IMR-90 (cell line): ENCODE measurements around the gene SETD6. TPM values are rescaled to one million over a fixed set of nuclear protein-coding genes. Genes with fewer than 3 reads are reported as not detected.

ENCODE experiments used
- ATAC-seq: fragments of 200-7000 bp; cut with Tn5 transposase; 2 replicates; pipeline ENCODE4 v1.9.1; 2020; ENCODE audit warnings: low read depth, mild to moderate bottlenecking, moderate library complexity
- BruUV-seq: library from RNA; stranded (reverse); fragments of 400-500 nt; replicated peaks from 2 replicates; lab custom pipeline; 2021; lab: Mats Ljungman, UMichigan
- CTCF ChIA-PET: fragments of 300-600 bp; formaldehyde crosslinking; extraction: SDS; loops from one replicate; lab custom pipeline; 2021; ENCODE audit warnings: antibody characterized with exemption; lab: Yijun Ruan, JAX
- POLR2A ChIA-PET: fragments of 300-600 bp; sonication (Branson Sonifier 250); formaldehyde crosslinking; loops from one replicate; lab custom pipeline; 2022; ENCODE audit warnings: antibody characterized with exemption; ENCODE audit not compliant: unreplicated experiment; lab: Charles Lee
- DNase-seq: peaks from one replicate; pipeline ENCODE4 v3.0.0; 2013
- H2AFZ ChIP-seq: replicated peaks from 2 replicates; pipeline ENCODE3; 2013; ENCODE audit warnings: low read length, mild to moderate bottlenecking; ENCODE audit not compliant: poor library complexity
- H2AK5ac ChIP-seq: 2 replicates; pipeline ENCODE4 v1.6.1; 2013; ENCODE audit warnings: low read depth, low read length, inconsistent platforms
- H2AK9ac ChIP-seq: replicated peaks from 2 replicates; pipeline ENCODE3; 2013; ENCODE audit warnings: mild to moderate bottlenecking, low read depth, low read length, moderate library complexity; ENCODE audit not compliant: poor library complexity
- H2BK120ac ChIP-seq: 2 replicates; pipeline ENCODE4 v1.6.1; 2013; ENCODE audit warnings: low read depth, low read length, inconsistent platforms
- H2BK15ac ChIP-seq: 3 replicates; pipeline ENCODE4 v1.6.1; 2013; ENCODE audit warnings: low read depth, low read length, inconsistent platforms
- H2BK20ac ChIP-seq: 2 replicates; pipeline ENCODE4 v1.6.1; 2013; ENCODE audit warnings: low read depth, mild to moderate bottlenecking, inconsistent platforms, low read length, moderate library complexity
- H2BK5ac ChIP-seq: 2 replicates; pipeline ENCODE4 v1.6.1; 2013; ENCODE audit warnings: mild to moderate bottlenecking, low read depth, low read length, inconsistent platforms; ENCODE audit not compliant: poor library complexity, severe bottlenecking
- H3K14ac ChIP-seq: replicated peaks from 2 replicates; pipeline ENCODE4 v1.6.1; 2013; ENCODE audit warnings: low read depth, low read length, inconsistent platforms
- H3K18ac ChIP-seq: 2 replicates; pipeline ENCODE4 v1.6.1; 2013; ENCODE audit warnings: low read depth, low read length, control low read depth
- H3K23ac ChIP-seq: 2 replicates; pipeline ENCODE4 v1.6.1; 2013; ENCODE audit warnings: low read depth, low read length, inconsistent platforms
- H3K27ac ChIP-seq: 2 replicates; pipeline ENCODE4 v1.5.1; 2013; ENCODE audit warnings: mild to moderate bottlenecking, control low read depth, low read length; ENCODE audit not compliant: insufficient read depth
- H3K27me3 ChIP-seq: 2 replicates; pipeline ENCODE4 v1.6.1; 2013; ENCODE audit warnings: low read length; ENCODE audit not compliant: control insufficient read depth, insufficient read depth
- H3K36me3 ChIP-seq: 2 replicates; pipeline ENCODE4 v1.6.1; 2013; ENCODE audit warnings: low read length, mixed read lengths; ENCODE audit not compliant: control insufficient read depth, insufficient read depth
- H3K4ac ChIP-seq: 2 replicates; pipeline ENCODE4 v1.6.1; 2013; ENCODE audit warnings: low read depth, low read length, inconsistent platforms
- H3K4me1 ChIP-seq: 2 replicates; pipeline ENCODE4 v1.6.1; 2013; ENCODE audit warnings: low read length, mixed read lengths; ENCODE audit not compliant: control insufficient read depth, insufficient read depth
- H3K4me2 ChIP-seq: 2 replicates; pipeline ENCODE4 v1.6.1; 2013; ENCODE audit warnings: low read depth, mild to moderate bottlenecking, control low read depth, low read length, moderate library complexity
- H3K4me3 ChIP-seq: 2 replicates; pipeline ENCODE4 v1.5.1; 2013; ENCODE audit warnings: low read depth, mild to moderate bottlenecking, control low read depth, low read length, moderate library complexity; ENCODE audit not compliant: insufficient read depth
- H3K56ac ChIP-seq: 2 replicates; pipeline ENCODE4 v1.6.1; 2013; ENCODE audit warnings: low read length, inconsistent platforms; ENCODE audit not compliant: insufficient read depth; ENCODE audit errors: extremely low read depth
- H3K79me1 ChIP-seq, 2 experiments: 2 replicates each; pipeline ENCODE4 v1.6.1; 2013; ENCODE audit warnings: low read length in 2 of 2, inconsistent platforms in 1 of 2, low read depth in 1 of 2
- H3K9ac ChIP-seq: 2 replicates; pipeline ENCODE4 v1.6.1; 2013; ENCODE audit warnings: low read depth, low read length, control low read depth
- H3K9me1 ChIP-seq: 2 replicates; pipeline ENCODE4 v1.6.1; 2013; ENCODE audit warnings: low read length, inconsistent platforms; ENCODE audit not compliant: insufficient read depth
- H3K9me3 ChIP-seq: 2 replicates; pipeline ENCODE4 v1.6.1; 2013; ENCODE audit warnings: low read length; ENCODE audit not compliant: control insufficient read depth, insufficient read depth
- H4K20me1 ChIP-seq: 2 replicates; pipeline ENCODE4 v1.6.1; 2013; ENCODE audit warnings: low read length, inconsistent platforms; ENCODE audit not compliant: insufficient read depth
- H4K5ac ChIP-seq: 2 replicates; pipeline ENCODE4 v1.6.1; 2013; ENCODE audit warnings: mild to moderate bottlenecking, low read depth, low read length, control low read depth
- H4K8ac ChIP-seq, 2 experiments: 2 replicates each; pipeline ENCODE4 v1.6.1; 2013; ENCODE audit warnings: low read depth in 2 of 2, low read length in 2 of 2, control low read depth in 1 of 2, inconsistent platforms in 1 of 2
- H4K91ac ChIP-seq: 2 replicates; pipeline ENCODE4 v1.6.1; 2013; ENCODE audit warnings: low read depth, low read length, inconsistent platforms; ENCODE audit not compliant: insufficient read depth
- BHLHE40 ChIP-seq: fragments of 150-350 bp; IDR thresholded peaks from 2 replicates; pipeline ENCODE4 v1.6.1; 2016; ENCODE audit warnings: mild to moderate bottlenecking, low read depth, low read length
- CEBPB ChIP-seq: IDR thresholded peaks from 2 replicates; pipeline ENCODE4 v1.6.1; 2012; ENCODE audit warnings: low read depth, low read length, improper control_type of control experiment
- CHD1 ChIP-seq: IDR thresholded peaks from 2 replicates; pipeline ENCODE4 v1.6.1; 2012; ENCODE audit warnings: low read depth, low read length, improper control_type of control experiment
- CTCF ChIP-seq: conservative IDR thresholded peaks from 2 replicates; pipeline ENCODE4 v1.5.1; 2012; ENCODE audit warnings: mild to moderate bottlenecking, low read depth, low read length, improper control_type of control experiment
- FOS ChIP-seq: fragments of 150-350 bp; IDR thresholded peaks from 2 replicates; pipeline ENCODE4 v1.6.1; 2016; ENCODE audit warnings: low read depth, low read length
- MAFK ChIP-seq: IDR thresholded peaks from 2 replicates; pipeline ENCODE4 v1.6.1; 2012; ENCODE audit warnings: low read depth, low read length, improper control_type of control experiment
- MAZ ChIP-seq: IDR thresholded peaks from 2 replicates; pipeline ENCODE4 v1.6.1; 2012; ENCODE audit warnings: low read depth, mild to moderate bottlenecking, low read length, improper control_type of control experiment, moderate library complexity, borderline replicate concordance
- MXI1 ChIP-seq: IDR thresholded peaks from 2 replicates; pipeline ENCODE4 v1.6.1; 2012; ENCODE audit warnings: low read depth, mild to moderate bottlenecking, low read length, moderate library complexity, borderline replicate concordance
- NFE2L2 ChIP-seq: fragments of 150-350 bp; IDR thresholded peaks from 2 replicates; pipeline ENCODE4 v1.6.1; 2016; ENCODE audit warnings: low read depth, mild to moderate bottlenecking, low read length
- POLR2A ChIP-seq: IDR thresholded peaks from 2 replicates; pipeline ENCODE4 v1.6.1; 2012; ENCODE audit warnings: mild to moderate bottlenecking, low read depth, low read length
- RAD21 ChIP-seq: IDR thresholded peaks from 2 replicates; pipeline ENCODE4 v1.6.1; 2012; ENCODE audit warnings: low read length, improper control_type of control experiment
- RCOR1 ChIP-seq: IDR thresholded peaks from 2 replicates; pipeline ENCODE4 v1.6.1; 2012; ENCODE audit warnings: mild to moderate bottlenecking, low read length, improper control_type of control experiment; ENCODE audit not compliant: insufficient replicate concordance
- RFX5 ChIP-seq: IDR thresholded peaks from 2 replicates; pipeline ENCODE4 v1.8.0; 2012; ENCODE audit warnings: low read depth, mild to moderate bottlenecking, low read length, moderate library complexity
- SMC3 ChIP-seq: fragments of 150-350 bp; IDR thresholded peaks from 2 replicates; pipeline ENCODE4 v1.6.1; 2016; ENCODE audit warnings: low read depth, mild to moderate bottlenecking, antibody characterized with exemption, low read length, moderate library complexity
- WGBS, 2 experiments: methylation state at CpG; one replicate each; pipeline versions ENCODE4 v1.1.5 to v1.1.7; 2013; ENCODE audit warnings: missing lambda C conversion rate in 2 of 2; ENCODE audit not compliant: insufficient read length in 1 of 2; ENCODE audit errors: extremely low coverage in 2 of 2; 5-methylcytosine and 5-hydroxymethylcytosine counted together
- dilution Hi-C: fragments of 300-500 bp; cut with HindIII; formaldehyde crosslinking; loops from one replicate; pipeline ENCODE4 v1.14.3; 2018; ENCODE audit warnings: low sequenced_read_pairs; ENCODE audit not compliant: unreplicated experiment
- in situ Hi-C: fragments of 300-500 bp; cut with MboI; formaldehyde crosslinking; loops from 3 replicates; pipeline ENCODE4 v1.14.3; 2019; ENCODE audit warnings: low sequenced_read_pairs, inconsistent platforms, mixed read lengths
- intact Hi-C: fragments of 100-400 bp; cut with micrococcal nuclease; formaldehyde crosslinking; loops from 2 replicates; pipeline ENCODE4 v1.10.0; 2022
- polyA plus RNA-seq, 3 experiments: library from polyadenylated mRNA; depleted of rRNA; stranded (reverse); fragments of >200 nt; gene quantifications; 2 replicates each; pipeline ENCODE4 v1.2.3, GENCODE V29; 2012; ENCODE audit warnings: low replicate concordance in 1 of 3
- total RNA-seq: library from RNA; depleted of rRNA; stranded (reverse); fragments of >200 nt; gene quantifications from 2 replicates; pipeline ENCODE4 v1.2.3, GENCODE V29; 2012
- TF ChIP-seq, protein P1 (sequence below): fragments of 150-350 bp; IDR thresholded peaks from 2 replicates; pipeline ENCODE4 v1.6.1; 2016; ENCODE audit warnings: low read depth, mild to moderate bottlenecking, low read length, moderate library complexity, borderline replicate concordance
- TF ChIP-seq, protein P2 (sequence below): fragments of 150-350 bp; IDR thresholded peaks from 2 replicates; pipeline ENCODE4 v1.6.1; 2017; ENCODE audit warnings: mild to moderate bottlenecking, antibody characterized with exemption, low read length, low read depth

Gene SETD6
- total and polyA plus RNA-seq, 2 of the 4 experiments (the other 2 are of a cell fraction), result 3.2 to 6.4 TPM

GRCh38 chr16:58536278-58536677 is 21.0 kb downstream of the SETD6 start:
- POLR2A ChIA-PET, result no interaction called here
- H3K4me3 ChIP-seq, result no peak overlapping the region
- no peak overlapping the region for H2BK15ac ChIP-seq
- no peaks in the 10 kb centered on the region for H3K27me3 ChIP-seq
- ATAC-seq (no peak), DNase-seq (no peak)
- H3K23ac ChIP-seq, result no peak overlapping the region
- no peak overlapping the region for H3K14ac ChIP-seq
- intact Hi-C loops (loop anchor here (2.0 kb wide), 1 partner anchor 43 kb away; no protein-coding TSS in a partner anchor), in situ Hi-C loops (no loop called here), dilution Hi-C loops (no loop called here)
- H3K56ac ChIP-seq, result no peak overlapping the region
- CTCF ChIA-PET, result interaction anchor here (1.0 kb wide), 1 partner anchor 12 kb away, joined by 3 read pairs; no protein-coding TSS in a partner anchor
- H3K4ac ChIP-seq, result no peak overlapping the region
- H3K18ac ChIP-seq, result no peak overlapping the region
- TF ChIP-seq MAZ, result no peak
- TF ChIP-seq MXI1, result no peak
- TF ChIP-seq NFE2L2, result no peak
- TF ChIP-seq RFX5, result no peak
- TF ChIP-seq POLR2A, result no peak
- no peak for TF ChIP-seq CHD1
- no peak for TF ChIP-seq RAD21
- no peak for TF ChIP-seq RCOR1
- TF ChIP-seq, protein P1, sequence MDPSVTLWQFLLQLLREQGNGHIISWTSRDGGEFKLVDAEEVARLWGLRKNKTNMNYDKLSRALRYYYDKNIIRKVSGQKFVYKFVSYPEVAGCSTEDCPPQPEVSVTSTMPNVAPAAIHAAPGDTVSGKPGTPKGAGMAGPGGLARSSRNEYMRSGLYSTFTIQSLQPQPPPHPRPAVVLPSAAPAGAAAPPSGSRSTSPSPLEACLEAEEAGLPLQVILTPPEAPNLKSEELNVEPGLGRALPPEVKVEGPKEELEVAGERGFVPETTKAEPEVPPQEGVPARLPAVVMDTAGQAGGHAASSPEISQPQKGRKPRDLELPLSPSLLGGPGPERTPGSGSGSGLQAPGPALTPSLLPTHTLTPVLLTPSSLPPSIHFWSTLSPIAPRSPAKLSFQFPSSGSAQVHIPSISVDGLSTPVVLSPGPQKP, result no peak
- TF ChIP-seq CEBPB, result no peak
- TF ChIP-seq BHLHE40, result no peak
- TF ChIP-seq CTCF, result no peak
- TF ChIP-seq, protein P2, sequence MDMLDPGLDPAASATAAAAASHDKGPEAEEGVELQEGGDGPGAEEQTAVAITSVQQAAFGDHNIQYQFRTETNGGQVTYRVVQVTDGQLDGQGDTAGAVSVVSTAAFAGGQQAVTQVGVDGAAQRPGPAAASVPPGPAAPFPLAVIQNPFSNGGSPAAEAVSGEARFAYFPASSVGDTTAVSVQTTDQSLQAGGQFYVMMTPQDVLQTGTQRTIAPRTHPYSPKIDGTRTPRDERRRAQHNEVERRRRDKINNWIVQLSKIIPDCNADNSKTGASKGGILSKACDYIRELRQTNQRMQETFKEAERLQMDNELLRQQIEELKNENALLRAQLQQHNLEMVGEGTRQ, result no peak
- no peak for TF ChIP-seq SMC3
- no peak for TF ChIP-seq FOS
- TF ChIP-seq MAFK, result no peak
- H4K20me1 ChIP-seq, result no peaks in the 10 kb centered on the region; the same call in 1 of the 2 replicates
- no peak overlapping the region for H4K8ac ChIP-seq
- no peak overlapping the region for H3K4me2 ChIP-seq
- no peak overlapping the region for H3K9ac ChIP-seq
- H3K79me1 ChIP-seq, result peaks cover 5 to 17% of the 10 kb centered on the region in 2 experiments; a peak in 3 of 4 replicates
- H3K36me3 ChIP-seq, result peaks cover 65% of the 10 kb centered on the region
- no peak overlapping the region for H4K5ac ChIP-seq
- H2BK120ac ChIP-seq, result no peak overlapping the region
- H2BK5ac ChIP-seq, result no peak overlapping the region
- no peak overlapping the region for H2BK20ac ChIP-seq
- no peak overlapping the region for H2AFZ ChIP-seq
- no peak overlapping the region for H3K27ac ChIP-seq
- H3K9me1 ChIP-seq, result no peaks in the 10 kb centered on the region
- H2AK9ac ChIP-seq, result no peak overlapping the region
- BruUV-seq, result no TSS peak
- H2AK5ac ChIP-seq, result no peak overlapping the region
- H4K91ac ChIP-seq, result no peak overlapping the region
- no peaks in the 10 kb centered on the region for H3K9me3 ChIP-seq
- no CpG with 5 or more reads among the region's 5 CpGs for WGBS, 2 experiments
- H3K4me1 ChIP-seq, result no peaks in the 10 kb centered on the region
